ENCODE data around the gene KLHL26.
A peak's percentile ranks its signal among the peaks of the same experiment; 100 is the strongest.
"Not testable (repeated sequence)": the region's sequence is repeated elsewhere in the genome, so short reads cannot be mapped to it uniquely, and the experiment has no call there.

KLHL26 gene, protein sequence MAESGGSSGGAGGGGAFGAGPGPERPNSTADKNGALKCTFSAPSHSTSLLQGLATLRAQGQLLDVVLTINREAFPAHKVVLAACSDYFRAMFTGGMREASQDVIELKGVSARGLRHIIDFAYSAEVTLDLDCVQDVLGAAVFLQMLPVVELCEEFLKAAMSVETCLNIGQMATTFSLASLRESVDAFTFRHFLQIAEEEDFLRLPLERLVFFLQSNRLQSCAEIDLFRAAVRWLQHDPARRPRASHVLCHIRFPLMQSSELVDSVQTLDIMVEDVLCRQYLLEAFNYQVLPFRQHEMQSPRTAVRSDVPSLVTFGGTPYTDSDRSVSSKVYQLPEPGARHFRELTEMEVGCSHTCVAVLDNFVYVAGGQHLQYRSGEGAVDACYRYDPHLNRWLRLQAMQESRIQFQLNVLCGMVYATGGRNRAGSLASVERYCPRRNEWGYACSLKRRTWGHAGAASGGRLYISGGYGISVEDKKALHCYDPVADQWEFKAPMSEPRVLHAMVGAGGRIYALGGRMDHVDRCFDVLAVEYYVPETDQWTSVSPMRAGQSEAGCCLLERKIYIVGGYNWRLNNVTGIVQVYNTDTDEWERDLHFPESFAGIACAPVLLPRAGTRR

DNA sequence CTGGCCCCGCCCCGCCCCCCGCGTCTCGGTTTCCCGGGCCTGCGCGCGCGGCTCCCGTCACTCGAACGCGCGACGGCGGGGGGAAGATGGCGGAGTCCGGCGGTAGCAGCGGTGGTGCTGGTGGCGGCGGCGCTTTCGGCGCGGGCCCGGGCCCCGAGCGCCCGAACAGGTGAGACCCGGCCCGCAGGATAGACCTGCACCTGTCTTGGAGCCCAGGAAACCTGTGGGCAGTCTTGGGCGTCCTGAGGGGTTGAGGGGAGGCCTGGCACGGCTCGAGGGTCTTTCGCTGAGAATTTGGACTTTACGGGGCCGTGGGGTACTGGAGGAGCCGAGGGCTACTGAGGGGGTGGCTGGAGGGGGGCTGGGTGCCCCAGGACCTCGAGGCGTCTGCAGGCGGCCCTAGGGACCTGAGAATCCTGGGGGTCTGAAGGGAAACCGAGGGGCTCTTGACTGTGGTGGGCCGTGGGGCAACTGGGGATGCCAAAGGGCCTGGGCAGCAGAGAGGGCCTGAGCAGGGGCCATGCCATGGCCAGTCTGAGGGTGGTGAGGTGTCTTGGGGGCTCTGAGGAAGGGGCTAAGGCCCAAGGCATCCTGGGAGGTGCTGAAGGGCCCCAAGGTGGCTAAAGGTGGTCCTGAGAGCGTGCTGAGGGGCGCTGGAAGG, at the start of gene KLHL26:
KLHL26 (plus strand) TSS at position 60 of the 661 bp plus-strand sequence; CDS start at position 87, 27 bp downstream.
- no peak for DNase-seq

DNA sequence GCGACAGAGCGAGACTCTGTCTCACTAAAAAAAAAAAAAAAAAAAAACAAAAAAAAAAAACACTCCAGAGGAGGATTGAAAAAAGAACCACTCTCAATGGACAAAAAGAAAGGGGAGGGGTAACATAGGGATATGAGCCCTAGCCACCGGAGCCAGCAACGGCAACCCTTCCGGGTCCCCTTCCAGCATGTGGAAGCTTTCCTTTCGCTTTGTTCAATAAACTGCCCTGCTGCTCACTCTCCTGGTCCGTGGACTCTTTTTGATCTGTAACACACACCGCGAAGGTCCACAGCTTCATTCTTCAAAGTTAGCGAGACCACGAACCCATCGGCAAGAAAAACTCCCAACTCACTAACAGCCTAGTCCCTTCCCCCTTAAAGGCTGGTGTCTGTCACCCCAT, 49.3 kb upstream of the KLHL26 start:
- no peak for DNase-seq

DNA sequence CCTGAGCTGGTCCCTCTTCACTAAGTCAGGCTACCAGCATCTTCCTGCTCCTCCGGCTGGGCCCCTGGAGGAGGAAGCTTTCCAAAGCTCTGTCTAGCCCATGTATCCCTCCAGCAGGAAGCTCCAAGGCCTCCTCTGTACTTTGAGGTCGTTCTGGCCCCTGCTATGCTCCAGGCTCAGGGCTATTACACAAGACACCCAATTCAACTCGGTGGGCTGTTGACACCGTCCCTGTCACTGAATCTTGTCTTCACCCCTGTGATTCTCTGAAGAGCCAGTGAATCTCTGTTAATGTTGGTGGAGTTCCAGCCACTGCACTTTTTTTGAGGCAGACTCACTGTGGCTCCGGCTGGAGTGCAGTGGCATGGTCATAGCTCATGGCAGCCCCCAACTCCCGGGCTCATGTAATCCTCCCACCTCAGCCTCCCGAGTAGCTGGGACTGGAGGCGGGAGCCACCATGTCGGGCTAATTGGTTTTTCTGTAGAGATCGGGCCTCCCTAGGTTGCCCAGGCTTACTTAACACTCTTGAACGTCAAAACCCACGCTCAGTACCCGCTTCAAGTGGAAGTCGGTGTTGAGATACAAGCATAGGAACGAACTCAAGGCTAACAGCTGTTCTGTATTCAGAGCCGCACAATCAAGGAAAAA, 48.7 kb upstream of the KLHL26 start:
- DNase-seq: no peak

DNA sequence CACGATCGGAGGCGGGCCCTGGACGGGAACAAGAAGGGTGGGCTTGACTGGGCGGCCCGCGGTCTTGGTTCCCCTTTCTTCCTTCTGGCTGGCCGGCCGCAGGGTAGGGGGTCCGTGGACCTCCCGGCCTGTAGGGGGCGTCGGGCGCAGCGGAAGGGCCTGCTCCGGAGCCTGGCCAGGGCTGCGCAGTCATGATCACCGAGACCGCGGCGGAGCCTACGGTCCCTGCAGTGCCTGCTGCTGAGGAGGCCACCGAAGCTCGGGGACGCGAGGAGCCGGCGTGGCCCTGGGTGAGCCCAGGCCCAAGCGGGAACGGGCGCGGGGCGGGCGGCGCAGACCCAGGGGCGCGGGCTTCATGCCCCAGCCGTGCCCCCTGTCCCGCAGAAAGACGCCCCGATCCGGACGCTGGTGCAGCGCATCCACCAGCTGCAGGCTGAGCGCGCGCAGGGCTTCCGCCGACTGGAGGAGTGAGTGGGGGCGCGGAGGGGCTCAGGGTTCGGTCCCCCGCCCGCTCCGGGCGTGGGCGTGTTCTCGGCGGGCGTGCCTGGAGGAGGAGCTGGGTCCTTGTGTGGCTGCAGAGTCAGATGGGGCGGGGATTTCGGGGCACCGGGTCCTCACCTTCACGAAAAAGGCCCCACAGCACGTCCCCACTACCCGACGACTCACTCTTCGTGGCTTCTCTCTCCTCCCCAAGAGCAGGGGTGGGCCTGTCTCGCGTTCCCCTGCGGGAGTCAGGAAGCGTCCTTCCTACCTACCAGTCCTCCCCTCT, 48.0 kb upstream of the KLHL26 start, which contains the start of gene REX1BD:
REX1BD (plus strand) TSS at position 188 of the 769 bp plus-strand sequence; CDS start at position 192, 4 bp downstream.
- DNase-seq: peak; percentile 83

DNA sequence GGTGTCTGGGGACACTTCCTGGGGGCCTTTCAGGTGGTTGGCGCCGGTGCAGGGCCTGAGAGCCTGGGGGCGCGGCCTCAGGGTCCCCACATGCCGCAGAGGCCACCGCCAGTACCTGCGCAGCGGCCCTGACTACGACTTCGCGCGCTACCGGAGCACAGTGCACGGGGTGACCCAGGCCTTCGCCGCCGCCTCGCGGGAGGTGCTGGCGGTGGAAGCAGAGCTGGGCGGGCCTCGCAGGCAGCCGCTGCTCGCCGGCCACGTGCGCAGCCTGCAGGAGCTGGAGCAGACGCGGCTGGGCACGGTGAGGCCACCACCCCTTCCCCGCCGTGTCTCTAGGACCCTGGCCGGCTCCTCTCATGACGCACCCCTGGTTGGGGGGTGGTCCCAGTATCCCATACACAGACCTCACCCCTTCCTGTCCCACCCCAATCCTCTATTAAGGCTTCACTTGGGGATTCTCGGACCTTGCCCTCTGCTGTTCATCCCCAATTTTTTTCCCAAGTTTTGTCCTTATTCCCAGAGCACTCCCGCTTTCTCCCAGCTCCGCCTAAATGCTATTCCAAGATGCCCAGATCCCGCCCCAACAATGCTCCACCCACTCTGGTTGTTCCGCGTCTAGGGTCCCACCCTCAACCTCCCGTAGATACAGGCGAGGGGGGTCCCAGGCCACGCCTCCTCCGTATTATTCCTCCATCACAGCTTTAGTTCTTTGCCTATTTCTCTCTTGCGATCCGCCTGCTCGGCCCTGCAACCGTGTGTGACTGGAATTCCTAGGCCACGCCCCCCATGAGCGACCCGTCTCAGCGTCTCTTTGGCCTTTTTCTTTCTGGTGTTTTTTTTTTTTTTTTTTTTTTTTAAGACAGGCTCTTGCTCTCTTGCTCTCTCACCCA, 47.2 kb upstream of the KLHL26 start:
- peak; percentile 56 for DNase-seq

DNA sequence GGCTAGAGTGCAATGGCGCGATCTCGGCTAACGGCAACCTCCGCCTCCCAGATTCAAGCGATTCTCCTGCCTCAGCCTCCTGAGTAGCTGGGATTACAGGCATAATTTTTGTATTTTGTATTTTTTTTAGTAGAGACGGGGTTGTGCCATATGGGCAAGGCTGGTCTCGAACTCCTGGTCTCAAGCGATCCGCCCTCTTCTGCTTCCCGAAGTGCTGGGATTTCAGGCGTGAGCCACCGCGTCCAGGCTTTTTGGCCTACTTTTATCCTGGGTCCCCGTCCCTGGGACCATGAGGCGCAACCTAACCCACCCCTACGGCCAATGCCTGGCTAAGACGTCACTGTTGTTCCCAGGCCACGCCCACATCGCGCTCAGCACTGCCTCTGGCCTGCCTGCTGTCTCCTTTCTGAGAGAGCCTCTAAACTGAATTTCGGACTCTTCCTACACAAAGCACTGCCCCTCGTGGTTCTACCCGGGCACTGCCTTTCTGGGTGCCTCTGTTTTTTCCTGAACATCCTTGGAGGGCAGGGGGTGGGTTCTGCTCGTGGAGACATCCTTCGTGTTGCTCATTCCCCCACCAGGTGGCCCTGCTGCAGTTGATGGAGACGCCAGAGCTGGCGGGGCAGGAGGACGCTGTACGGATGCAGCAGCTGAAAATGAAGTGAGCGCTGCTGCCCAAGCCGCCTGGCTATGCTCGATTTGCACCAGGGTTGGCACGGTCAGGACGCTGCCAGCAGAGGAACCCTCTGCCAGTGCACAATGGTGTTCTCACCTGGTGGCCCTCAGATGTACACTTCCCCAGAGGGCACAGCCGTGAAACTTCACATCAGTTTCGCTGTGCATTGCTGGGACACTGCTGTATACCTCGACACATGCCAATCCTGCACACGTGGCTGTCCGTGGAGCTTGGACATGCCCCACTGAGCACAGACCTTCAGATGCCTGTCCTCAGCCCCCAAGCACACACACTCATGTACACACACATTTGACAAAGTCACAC, 46.3 kb upstream of the KLHL26 start:
- DNase-seq: no peak

DNA sequence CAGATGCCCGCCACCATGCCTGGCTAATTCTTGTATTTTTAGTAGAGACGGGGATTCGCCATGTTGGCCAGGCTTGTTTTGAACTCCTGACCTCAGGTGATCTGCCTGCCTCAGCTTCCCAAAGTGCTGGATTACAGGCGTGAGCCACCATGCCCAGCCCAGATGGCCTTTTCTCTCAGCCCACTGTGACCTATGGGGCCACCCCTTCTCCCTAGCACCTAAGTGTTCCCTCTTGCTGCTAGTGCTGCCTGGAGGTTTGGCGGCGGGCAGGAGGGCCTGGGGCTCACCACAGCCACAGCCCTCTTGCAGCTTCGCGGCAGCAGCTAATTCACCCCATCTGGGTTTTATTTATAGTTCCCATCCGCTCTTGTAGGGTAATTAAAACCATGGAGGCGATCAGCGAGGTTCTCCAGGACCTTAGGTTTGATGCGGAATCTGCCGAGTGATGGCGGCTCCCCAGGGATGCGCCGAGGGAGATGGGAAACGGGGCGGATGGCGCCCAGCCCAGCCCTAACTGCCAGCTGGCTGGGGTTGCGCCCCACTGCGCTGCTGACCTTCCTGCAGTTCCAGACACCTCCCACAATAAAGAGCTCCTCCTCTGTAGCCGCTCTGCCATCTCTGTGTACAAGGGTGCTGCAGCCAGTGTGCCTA, 45.0 kb upstream of the KLHL26 start:
- no peak for DNase-seq

DNA sequence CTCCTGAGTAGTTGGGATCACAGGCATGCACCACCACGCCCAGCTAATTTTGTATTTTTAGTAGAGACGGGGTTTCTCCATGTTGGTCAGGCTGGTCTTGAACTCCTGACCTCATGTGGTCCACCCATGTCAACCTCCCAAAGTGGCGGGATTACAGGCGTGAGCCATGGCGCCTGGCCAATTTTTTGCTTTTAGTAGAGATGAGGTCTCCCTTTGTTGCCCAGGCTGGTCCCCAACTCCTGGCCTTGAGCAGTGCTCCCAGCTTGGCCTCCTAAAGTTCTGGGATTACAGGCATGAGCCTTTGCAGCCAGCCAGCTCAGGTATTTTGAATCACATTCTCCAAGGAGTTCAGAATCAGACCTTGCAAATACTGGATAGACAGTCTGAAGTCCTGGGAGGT, 44.1 kb upstream of the KLHL26 start:
- not testable (repeated sequence) for DNase-seq

DNA sequence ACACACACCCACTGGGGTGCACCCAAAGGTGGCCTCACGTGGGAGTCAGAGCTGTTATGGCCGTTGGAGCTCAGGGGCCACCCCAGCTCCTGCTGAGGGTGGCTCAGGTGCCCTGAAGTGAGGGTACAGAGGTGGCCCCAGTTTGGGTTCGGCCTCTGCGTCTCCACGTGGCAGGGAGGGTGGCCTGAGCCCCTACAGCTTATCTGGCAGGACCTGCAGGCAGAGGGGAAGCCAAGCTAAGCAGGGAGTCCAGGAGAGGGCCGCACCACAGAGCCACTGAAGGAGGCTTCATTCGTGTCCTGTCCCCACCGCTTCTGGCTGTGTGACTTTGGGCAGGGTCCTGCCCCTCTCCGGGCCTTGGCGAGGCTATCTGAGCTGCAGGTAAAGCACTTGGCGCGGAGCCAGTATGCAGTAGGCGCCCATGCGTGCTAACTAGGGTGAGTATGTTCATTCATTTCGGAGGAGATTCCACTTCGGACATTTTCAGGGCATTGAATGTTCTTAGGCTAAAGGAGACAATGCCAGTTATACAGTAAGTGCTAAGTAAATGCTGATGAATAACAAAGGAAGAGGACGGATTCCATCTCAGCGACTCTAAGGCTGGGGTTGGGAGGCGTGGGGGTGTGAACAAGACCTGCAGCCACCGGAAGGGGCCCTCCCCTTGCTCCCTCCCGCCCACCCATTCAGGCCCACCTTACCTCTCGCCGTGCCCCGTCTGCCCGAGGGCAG, 43.3 kb upstream of the KLHL26 start:
- DNase-seq: no peak

DNA sequence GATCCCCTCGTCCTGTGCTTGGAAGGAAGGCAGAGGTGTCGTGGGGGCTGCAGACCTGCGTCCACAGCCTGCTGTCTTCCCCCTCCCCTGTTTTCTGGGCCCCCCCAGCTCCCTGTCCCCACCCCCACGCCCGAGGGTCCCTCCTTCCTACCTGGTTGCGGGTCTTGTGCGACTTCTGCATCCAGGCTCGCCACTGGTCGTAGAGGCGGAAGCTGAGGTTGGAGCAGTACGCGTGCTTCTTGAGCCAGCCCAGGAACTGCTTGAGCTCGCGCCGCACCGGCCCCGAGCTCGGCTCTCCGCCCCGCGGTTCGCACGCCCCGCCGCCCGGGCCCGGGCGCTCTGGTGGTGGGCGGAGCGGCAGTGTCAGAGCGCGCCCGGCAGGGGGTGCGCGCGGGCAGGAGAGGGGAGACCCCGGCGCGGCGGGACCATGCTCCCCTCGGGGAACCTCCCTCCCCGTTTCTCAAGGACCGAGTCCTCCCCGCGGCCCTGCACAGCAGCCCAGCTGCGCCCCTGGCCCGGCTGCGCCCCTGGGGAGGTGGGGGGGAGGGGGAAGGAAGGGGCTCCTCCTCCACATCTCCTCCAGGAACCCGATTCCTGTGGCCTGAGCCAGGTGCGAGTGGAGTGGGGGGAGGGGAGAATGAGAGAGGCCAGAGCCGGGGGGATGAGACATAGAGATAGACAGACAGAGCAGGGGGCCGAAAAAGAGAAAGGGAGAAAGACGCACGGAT, 42.6 kb upstream of the KLHL26 start:
- DNase-seq: peak; percentile 65

DNA sequence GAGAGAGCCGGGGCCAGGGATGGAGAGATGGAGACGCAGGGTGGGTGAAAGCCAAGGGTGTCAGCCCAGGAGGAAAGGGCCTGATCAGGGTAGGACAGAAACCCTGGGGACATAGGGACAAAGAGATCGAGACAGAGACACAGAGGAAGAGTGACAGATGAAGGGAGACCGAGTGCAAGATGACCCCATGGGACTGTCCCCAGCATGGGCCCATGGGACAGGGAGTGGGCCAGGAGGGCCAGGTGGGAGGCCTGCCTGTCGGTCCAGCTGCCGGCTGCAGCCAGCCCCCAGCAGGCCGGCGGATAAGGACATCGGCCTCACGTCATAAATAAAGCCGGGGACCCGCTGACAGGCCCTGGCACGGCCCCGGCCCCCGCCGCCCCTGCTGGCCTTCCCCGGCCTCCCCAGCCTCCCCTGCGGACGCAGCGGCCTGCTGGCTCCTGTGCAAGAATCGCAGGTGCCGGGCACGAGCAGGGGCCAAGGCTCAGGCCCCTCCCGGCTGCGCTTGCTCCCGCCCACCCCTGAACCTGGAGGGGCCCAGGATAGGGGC, 41.9 kb upstream of the KLHL26 start:
- no peak for DNase-seq

DNA sequence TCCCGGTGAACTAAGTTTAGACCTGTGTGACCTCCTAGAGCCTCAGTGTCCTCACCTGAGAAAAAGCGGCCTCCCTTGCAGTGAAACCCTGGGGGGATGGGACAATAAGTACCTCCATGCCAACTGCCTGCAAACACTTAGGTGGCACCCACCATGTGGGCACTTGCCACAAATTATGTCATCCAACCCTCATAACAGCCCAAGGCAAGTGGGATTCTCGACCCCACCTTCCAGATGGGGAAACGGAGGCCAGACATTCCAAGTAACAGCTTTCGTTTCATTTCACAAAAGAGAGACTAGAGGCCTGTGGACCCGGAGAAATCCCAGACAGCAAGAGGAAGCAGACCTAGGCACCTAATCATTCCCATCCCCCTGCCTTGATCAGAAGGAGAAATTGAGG, 41.4 kb upstream of the KLHL26 start:
- DNase-seq: no peak

DNA sequence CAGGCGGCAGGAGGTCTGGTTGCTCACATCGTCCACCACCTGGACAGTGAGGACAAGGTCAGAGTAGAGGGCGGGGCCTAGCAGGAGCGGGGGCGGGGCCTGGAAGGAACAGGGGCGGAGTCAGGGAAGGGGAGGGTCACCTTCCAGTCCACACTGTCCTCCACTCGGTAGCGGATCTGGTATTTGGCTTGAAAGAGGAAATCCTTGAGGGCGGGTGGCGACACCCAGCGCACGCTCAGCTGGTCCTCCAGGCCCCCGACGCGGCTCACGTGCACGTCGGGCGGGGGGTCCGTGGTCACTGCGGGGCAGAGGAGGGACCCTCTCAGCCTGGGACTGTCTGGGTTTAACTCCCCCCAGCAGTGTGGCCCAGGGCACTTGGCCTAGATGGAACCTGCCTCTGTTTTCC, 40.1 kb upstream of the KLHL26 start:
- DNase-seq: no peak

DNA sequence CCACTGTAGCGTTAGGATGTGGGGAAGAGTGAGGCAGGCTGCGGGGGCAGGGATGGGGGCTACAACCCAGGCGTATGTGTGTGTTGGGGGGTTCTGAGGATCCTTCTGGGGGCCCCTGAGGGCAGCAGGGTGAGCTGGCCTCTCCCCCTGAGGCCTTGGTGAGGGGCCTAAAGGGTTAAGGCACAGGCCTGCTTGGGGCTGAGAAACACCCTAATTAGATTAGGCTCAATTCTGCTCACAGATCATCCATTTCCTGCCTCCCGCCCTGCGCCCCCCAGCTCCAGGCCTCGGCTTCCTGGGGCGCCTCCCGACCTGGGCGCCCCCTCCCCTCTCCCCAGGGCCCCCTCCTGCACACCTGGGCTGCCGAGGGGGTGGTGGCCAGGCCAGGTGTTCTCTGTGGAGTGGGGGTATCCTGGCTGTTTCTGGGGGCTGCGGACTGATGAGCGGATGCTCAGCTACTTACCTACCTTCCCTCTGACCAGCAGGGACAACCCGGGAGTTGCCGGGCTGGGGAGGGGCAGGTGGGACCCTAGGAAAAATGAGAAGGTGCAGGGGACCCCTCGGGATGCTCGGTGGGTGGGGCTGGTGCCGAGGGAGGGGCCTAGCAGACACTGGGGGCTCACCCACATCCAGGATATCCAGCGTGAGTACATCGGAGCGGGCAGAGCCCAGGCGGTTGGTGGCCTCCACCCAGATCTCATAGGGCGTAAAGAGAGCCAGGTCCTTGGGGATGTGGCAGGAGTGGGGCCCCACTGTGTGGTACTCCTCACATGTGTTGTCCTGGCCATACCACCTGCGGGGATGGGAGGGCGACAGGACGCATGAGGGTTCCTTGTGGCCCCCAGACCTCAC, 38.8 kb upstream of the KLHL26 start:
- DNase-seq: no peak

DNA sequence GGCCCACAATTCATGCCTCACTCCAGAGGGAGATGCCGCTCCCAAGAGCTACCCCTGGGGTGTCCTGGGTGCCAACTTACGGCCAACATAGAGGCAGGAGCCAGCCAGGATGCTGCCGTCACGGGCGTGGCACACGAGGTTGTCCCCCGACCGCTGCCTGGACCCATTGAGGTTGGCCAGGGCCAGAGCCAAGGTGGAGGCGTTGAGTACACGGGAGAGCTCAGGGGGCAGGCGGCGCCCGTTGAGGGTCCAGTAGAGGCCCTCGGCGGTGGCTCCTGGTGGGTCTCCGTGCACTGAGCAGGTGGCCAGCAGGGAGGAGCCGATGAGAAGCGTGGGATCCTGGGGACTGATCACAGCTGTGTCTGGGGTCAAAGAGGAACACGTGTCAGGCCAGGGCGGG, 37.3 kb upstream of the KLHL26 start:
- DNase-seq: no peak

DNA sequence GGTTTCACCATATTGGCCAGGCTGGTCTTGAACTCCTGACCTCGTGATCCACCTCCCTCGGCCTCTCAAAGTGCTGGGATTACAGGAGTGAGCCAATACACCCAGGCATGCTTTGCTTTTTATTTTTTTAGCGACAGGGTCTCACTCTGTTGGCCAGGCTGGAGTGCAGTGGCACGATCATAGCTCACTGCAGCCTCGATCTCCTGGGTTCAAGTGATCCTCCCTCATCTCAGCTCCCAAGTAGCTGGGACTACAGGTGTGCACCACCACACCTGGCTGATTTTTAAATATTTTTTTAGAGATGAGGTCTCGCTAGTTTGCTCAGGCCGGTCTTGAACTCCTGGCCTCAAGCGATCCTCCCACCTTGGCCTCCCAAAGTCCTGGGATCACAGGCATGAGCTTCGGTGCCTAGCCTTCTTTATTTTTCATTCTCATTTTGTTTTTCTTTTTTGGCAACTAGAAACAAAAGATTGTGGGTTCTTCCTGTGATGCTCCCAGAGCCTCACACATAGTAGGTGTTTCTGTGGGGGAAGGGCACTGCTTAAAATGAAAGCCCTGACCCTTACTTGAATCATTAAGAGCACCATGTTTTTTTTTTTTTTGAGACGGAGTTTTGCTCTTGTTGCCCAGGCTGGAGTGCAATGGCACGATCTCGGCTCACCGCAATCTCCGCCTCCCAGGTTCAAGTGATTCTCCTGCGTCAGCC, 36.0 kb upstream of the KLHL26 start:
- not testable (repeated sequence) for DNase-seq

All from activated CD4-positive, alpha-beta T cell treated with anti-CD3 and anti-CD28 coated beads for 1 hour (primary cell).